HCT116 (cell line): ENCODE measurements around the gene RBM19.

Source experiments
- CEBPB ChIP-seq: IDR thresholded peaks from 2 replicates; pipeline ENCODE4 v1.6.1; 2012; ENCODE audit warnings: low read depth
- CTCF ChIP-seq, 3 experiments: fragments of 200-600 bp in 1 of 3; sonication (generic) in 1 of 3; IDR thresholded peaks in 2 of 3; conservative IDR thresholded peaks in 1 of 3; 2 replicates each; pipeline ENCODE4 v1.5.1; 2012 to 2017; ENCODE audit warnings: low read depth in 2 of 3, low read length in 2 of 3, antibody characterized with exemption in 1 of 3, borderline replicate concordance in 1 of 3, control low read depth in 1 of 3, mild to moderate bottlenecking in 1 of 3, mixed read lengths in 1 of 3, mixed run types in 1 of 3, moderate library complexity in 1 of 3; ENCODE audit not compliant: insufficient read depth in 1 of 3
- ELF1 ChIP-seq: IDR thresholded peaks from 2 replicates; pipeline ENCODE4 v1.6.1; 2012; ENCODE audit warnings: low read depth, borderline replicate concordance
- EZH2 ChIP-seq: fragments of 200-600 bp; sonication (generic); IDR thresholded peaks from 2 replicates; pipeline ENCODE4 v1.6.1; 2017; ENCODE audit warnings: antibody characterized with exemption, mixed run types
- EZH2phosphoT487 ChIP-seq: fragments of 200-600 bp; IDR thresholded peaks from 2 replicates; pipeline ENCODE4 v1.6.1; 2018; ENCODE audit warnings: antibody characterized with exemption, borderline replicate concordance
- POLR2A ChIP-seq: IDR thresholded peaks from 2 replicates; pipeline ENCODE4 v1.7.0; 2011; ENCODE audit warnings: borderline replicate concordance; ENCODE audit not compliant: insufficient read depth, insufficient read length; ENCODE audit errors: extremely low read depth
- POLR2AphosphoS5 ChIP-seq: IDR thresholded peaks from 2 replicates; pipeline ENCODE4 v1.6.1; 2011; ENCODE audit warnings: mild to moderate bottlenecking, low read depth, low read length, moderate library complexity
- RAD21 ChIP-seq: IDR thresholded peaks from 2 replicates; pipeline ENCODE4 v1.6.1; 2012; ENCODE audit warnings: low read depth, mild to moderate bottlenecking
- YY1 ChIP-seq: IDR thresholded peaks from 2 replicates; pipeline ENCODE4 v1.6.1; 2011; ENCODE audit warnings: low read length, low read depth, moderate library complexity, mild to moderate bottlenecking; ENCODE audit not compliant: insufficient replicate concordance; ENCODE audit errors: extremely low read depth
- TF ChIP-seq, protein P1 (sequence below): IDR thresholded peaks from 2 replicates; pipeline ENCODE4 v1.6.1; 2012; ENCODE audit warnings: low read depth
- TF ChIP-seq, protein P2 (sequence below): IDR thresholded peaks from 2 replicates; pipeline ENCODE4 v1.6.1; 2012

- TF ChIP-seq CTCF (IDR thresholded peaks at IDR 0.05 in 2 of 3, conservative IDR thresholded peaks at IDR 0.05 in 1 of 3; ENCODE audit: borderline replicate concordance in 1 of 3, insufficient read depth in 1 of 3, low read depth in 2 of 3, low read length in 2 of 3) (no peak), EZH2 (no peak), CEBPB (no peak), POLR2A (no peak), POLR2AphosphoS5 (no peak), ELF1 (no peak), EZH2phosphoT487 (no peak), RAD21 (no peak), YY1 (no peak)
- TF ChIP-seq, protein P1, sequence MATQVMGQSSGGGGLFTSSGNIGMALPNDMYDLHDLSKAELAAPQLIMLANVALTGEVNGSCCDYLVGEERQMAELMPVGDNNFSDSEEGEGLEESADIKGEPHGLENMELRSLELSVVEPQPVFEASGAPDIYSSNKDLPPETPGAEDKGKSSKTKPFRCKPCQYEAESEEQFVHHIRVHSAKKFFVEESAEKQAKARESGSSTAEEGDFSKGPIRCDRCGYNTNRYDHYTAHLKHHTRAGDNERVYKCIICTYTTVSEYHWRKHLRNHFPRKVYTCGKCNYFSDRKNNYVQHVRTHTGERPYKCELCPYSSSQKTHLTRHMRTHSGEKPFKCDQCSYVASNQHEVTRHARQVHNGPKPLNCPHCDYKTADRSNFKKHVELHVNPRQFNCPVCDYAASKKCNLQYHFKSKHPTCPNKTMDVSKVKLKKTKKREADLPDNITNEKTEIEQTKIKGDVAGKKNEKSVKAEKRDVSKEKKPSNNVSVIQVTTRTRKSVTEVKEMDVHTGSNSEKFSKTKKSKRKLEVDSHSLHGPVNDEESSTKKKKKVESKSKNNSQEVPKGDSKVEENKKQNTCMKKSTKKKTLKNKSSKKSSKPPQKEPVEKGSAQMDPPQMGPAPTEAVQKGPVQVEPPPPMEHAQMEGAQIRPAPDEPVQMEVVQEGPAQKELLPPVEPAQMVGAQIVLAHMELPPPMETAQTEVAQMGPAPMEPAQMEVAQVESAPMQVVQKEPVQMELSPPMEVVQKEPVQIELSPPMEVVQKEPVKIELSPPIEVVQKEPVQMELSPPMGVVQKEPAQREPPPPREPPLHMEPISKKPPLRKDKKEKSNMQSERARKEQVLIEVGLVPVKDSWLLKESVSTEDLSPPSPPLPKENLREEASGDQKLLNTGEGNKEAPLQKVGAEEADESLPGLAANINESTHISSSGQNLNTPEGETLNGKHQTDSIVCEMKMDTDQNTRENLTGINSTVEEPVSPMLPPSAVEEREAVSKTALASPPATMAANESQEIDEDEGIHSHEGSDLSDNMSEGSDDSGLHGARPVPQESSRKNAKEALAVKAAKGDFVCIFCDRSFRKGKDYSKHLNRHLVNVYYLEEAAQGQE = no peak
- TF ChIP-seq, protein P2, sequence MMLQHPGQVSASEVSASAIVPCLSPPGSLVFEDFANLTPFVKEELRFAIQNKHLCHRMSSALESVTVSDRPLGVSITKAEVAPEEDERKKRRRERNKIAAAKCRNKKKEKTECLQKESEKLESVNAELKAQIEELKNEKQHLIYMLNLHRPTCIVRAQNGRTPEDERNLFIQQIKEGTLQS = no peak
These were observed 31.2 kb downstream of the RBM19 start for GRCh38 chr12:113934946-113935345.
